PC-3 (cell line): Measurements from ENCODE around the gene PVALEF. TPM values are rescaled to one million over a fixed set of nuclear protein-coding genes. Genes with fewer than 3 reads are reported as not detected.

Experiments
- ATAC-seq: fragments of 200-7000 bp; cut with Tn5 transposase; 2 replicates; pipeline ENCODE4 v1.9.1; 2020; ENCODE audit warnings: mild to moderate bottlenecking, moderate library complexity
- BruUV-seq: library from RNA; stranded (reverse); fragments of 400-500 nt; replicated peaks from 2 replicates; lab custom pipeline; 2021; lab: Mats Ljungman, UMichigan
- CTCF ChIA-PET: fragments of 300-600 bp; sonication (Branson Sonifier 250); formaldehyde crosslinking; loops from one replicate; lab custom pipeline; 2022; ENCODE audit warnings: antibody characterized with exemption; lab: Charles Lee
- POLR2A ChIA-PET: fragments of 300-600 bp; sonication (Branson Sonifier 250); formaldehyde crosslinking; loops from one replicate; lab custom pipeline; 2022; ENCODE audit warnings: antibody characterized with exemption; ENCODE audit not compliant: unreplicated experiment; lab: Charles Lee
- DNase-seq: peaks from one replicate; pipeline ENCODE4 v3.0.0-alpha.2; 2015
- H2AFZ ChIP-seq: fragments of 300-600 bp; sonication (generic); 2 replicates; pipeline ENCODE4 v1.6.0; 2016; ENCODE audit warnings: antibody characterized with exemption, low read length
- H3F3A ChIP-seq: fragments of 300-600 bp; sonication (generic); one replicate; pipeline ENCODE4 v1.6.0; 2017; ENCODE audit warnings: antibody characterized with exemption, low read length, control low read depth, mild to moderate bottlenecking; ENCODE audit not compliant: unreplicated experiment
- H3K27ac ChIP-seq: fragments of 300-600 bp; sonication (generic); 2 replicates; pipeline ENCODE4 v1.5.1; 2016; ENCODE audit warnings: mild to moderate bottlenecking, low read length
- H3K27me3 ChIP-seq: fragments of 300-600 bp; sonication (generic); 2 replicates; pipeline ENCODE4 v1.6.1; 2016; ENCODE audit warnings: low read length, mixed read lengths
- H3K36me3 ChIP-seq: fragments of 300-600 bp; sonication (generic); 2 replicates; pipeline ENCODE4 v1.6.1; 2016; ENCODE audit warnings: low read depth, mixed run types, low read length, mixed read lengths
- H3K4me1 ChIP-seq: fragments of 300-600 bp; sonication (generic); 2 replicates; pipeline ENCODE4 v1.5.1; 2016; ENCODE audit warnings: low read length; ENCODE audit not compliant: insufficient read depth
- H3K4me2 ChIP-seq: fragments of 300-600 bp; sonication (generic); 2 replicates; pipeline ENCODE4 v1.6.0; 2016; ENCODE audit warnings: low read length
- H3K4me3 ChIP-seq: fragments of 300-600 bp; sonication (generic); 2 replicates; pipeline ENCODE4 v1.5.1; 2016; ENCODE audit warnings: mild to moderate bottlenecking, low read length, mixed read lengths
- H3K79me2 ChIP-seq: fragments of 300-600 bp; sonication (generic); 2 replicates; pipeline ENCODE4 v1.6.1; 2017; ENCODE audit warnings: low read length, mixed read lengths
- H3K9ac ChIP-seq: fragments of 300-600 bp; sonication (generic); 2 replicates; pipeline ENCODE4 v1.6.0; 2016; ENCODE audit warnings: mild to moderate bottlenecking, low read length
- H3K9me2 ChIP-seq: fragments of 300-600 bp; sonication (generic); replicated peaks from 2 replicates; pipeline ENCODE4 v1.6.1; 2016; ENCODE audit warnings: mixed run types, low read length, mixed read lengths
- H3K9me3 ChIP-seq: fragments of 300-600 bp; sonication (generic); 2 replicates; pipeline ENCODE4 v1.6.1; 2016; ENCODE audit warnings: low read length, mixed read lengths
- H4K20me1 ChIP-seq: fragments of 300-600 bp; sonication (generic); 2 replicates; pipeline ENCODE4 v1.6.1; 2016; ENCODE audit warnings: low read length, mixed read lengths
- CTCF ChIP-seq: fragments of 300-600 bp; sonication (generic); conservative IDR thresholded peaks from 2 replicates; pipeline ENCODE4 v1.5.1; 2017; ENCODE audit warnings: antibody characterized with exemption, low read depth, mild to moderate bottlenecking, low read length
- EZH2 ChIP-seq: fragments of 300-600 bp; sonication (generic); IDR thresholded peaks from one replicate; pipeline ENCODE4 v1.6.1; 2017; ENCODE audit warnings: antibody characterized with exemption, mild to moderate bottlenecking, low read length; ENCODE audit not compliant: unreplicated experiment
- EZH2phosphoT487 ChIP-seq: fragments of 300-600 bp; sonication (generic); IDR thresholded peaks from 2 replicates; pipeline ENCODE4 v1.6.1; 2018; ENCODE audit warnings: mild to moderate bottlenecking, antibody characterized with exemption, low read length, borderline replicate concordance
- intact Hi-C: fragments of 100-400 bp; cut with micrococcal nuclease; formaldehyde crosslinking; loops from 2 replicates; pipeline ENCODE4 v1.9.0; 2023
- total RNA-seq: library from RNA; depleted of rRNA; stranded (reverse); fragments of >200 nt; gene quantifications from 2 replicates; pipeline ENCODE4 v1.2.3, GENCODE V29; 2014

Gene PVALEF
- total RNA-seq, 1 experiment from 2014 or later = not detected

- Histone ChIP-seq H3K4me3 (no peak overlapping the region), H3K27me3 (peaks cover 6% of the 10 kb centered on the region), H3K9me3 (no peaks in the 10 kb centered on the region), H3K9me2 (no peaks in the 10 kb centered on the region), H2AFZ (no peak overlapping the region), H3K27ac (no peak overlapping the region), H3F3A (no peaks in the 10 kb centered on the region), H3K4me1 (no peaks in the 10 kb centered on the region), H3K36me3 (no peaks in the 10 kb centered on the region), H3K79me2 (no peaks in the 10 kb centered on the region), H3K9ac (no peak overlapping the region), H4K20me1 (no peaks in the 10 kb centered on the region), H3K4me2 (no peak overlapping the region)
- BruUV-seq = no TSS peak
- ChIA-PET CTCF (no interaction called here), POLR2A (no interaction called here)
- DNase-seq = no peak
- TF ChIP-seq CTCF (no peak), EZH2 (no peak), EZH2phosphoT487 (no peak)
- intact Hi-C loops = no loop called here
- no peak for ATAC-seq
These were observed 5.0 kb upstream of the PVALEF start for GRCh38 chr17:81160306-81160705.

- CTCF ChIA-PET = no interaction called here
- intact Hi-C loops = no loop called here
These were observed 4.4 kb upstream of the PVALEF start for GRCh38 chr17:81160747-81161453.

More at GRCh38 chr17:81160747-81161453, 4.4 kb upstream of the PVALEF start:
- H3K36me3 ChIP-seq = no peaks in the 10 kb centered on the region
- no peaks in the 10 kb centered on the region for H3F3A ChIP-seq
- H3K79me2 ChIP-seq = no peaks in the 10 kb centered on the region
- BruUV-seq = no TSS peak
- H3K9me3 ChIP-seq = no peaks in the 10 kb centered on the region
- no peaks in the 10 kb centered on the region for H4K20me1 ChIP-seq
- H3K9me2 ChIP-seq = no peaks in the 10 kb centered on the region
- H2AFZ ChIP-seq = no peak overlapping the region
- POLR2A ChIA-PET = no interaction called here
- H3K9ac ChIP-seq = no peak overlapping the region
- H3K4me3 ChIP-seq = no peak overlapping the region
- H3K27ac ChIP-seq = no peak overlapping the region
- no peak overlapping the region for H3K4me2 ChIP-seq
- no peak for ATAC-seq
- TF ChIP-seq CTCF (no peak), EZH2phosphoT487 (no peak), EZH2 (no peak)
- peaks cover 11% of the 10 kb centered on the region for H3K27me3 ChIP-seq
- no peak for DNase-seq
- H3K4me1 ChIP-seq = no peaks in the 10 kb centered on the region
